Inflammatory macrophage treated with lipopolysaccharide for 1 hour (primary cell): ENCODE measurements around the gene SLC7A6OS.

Experiments
- DNase-seq, 2 donors: peaks; one replicate each; pipeline ENCODE4 v3.0.0-alpha.2; 2020 to 2022

SLC7A6OS gene

GRCh38 chr16:68343137-68343536, 32.4 kb upstream of the SLC7A6OS start:
- no peak for DNase-seq

GRCh38 chr16:68342620-68343019, 31.9 kb upstream of the SLC7A6OS start:
- no peak for DNase-seq

DNA sequence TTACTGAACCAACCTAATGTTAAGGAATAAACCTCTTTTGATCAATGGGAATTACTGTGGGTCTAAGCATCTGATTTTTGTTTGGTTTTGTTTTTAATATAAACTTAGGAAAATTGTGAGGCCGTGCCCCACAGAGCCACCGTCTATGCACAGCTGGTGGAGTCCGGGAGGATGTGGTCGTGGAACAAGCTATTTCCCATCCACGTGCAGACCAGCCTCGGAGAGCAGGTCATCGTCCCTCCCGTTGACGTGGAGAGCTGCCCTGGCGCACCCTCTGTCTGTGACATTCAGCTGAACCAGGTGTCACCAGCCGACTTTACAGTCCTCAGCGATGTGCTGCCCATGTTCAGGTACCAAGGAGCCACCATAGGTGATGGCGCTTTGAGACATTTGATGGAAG, 28.5 kb upstream of the SLC7A6OS start:
- no peak for DNase-seq

DNA sequence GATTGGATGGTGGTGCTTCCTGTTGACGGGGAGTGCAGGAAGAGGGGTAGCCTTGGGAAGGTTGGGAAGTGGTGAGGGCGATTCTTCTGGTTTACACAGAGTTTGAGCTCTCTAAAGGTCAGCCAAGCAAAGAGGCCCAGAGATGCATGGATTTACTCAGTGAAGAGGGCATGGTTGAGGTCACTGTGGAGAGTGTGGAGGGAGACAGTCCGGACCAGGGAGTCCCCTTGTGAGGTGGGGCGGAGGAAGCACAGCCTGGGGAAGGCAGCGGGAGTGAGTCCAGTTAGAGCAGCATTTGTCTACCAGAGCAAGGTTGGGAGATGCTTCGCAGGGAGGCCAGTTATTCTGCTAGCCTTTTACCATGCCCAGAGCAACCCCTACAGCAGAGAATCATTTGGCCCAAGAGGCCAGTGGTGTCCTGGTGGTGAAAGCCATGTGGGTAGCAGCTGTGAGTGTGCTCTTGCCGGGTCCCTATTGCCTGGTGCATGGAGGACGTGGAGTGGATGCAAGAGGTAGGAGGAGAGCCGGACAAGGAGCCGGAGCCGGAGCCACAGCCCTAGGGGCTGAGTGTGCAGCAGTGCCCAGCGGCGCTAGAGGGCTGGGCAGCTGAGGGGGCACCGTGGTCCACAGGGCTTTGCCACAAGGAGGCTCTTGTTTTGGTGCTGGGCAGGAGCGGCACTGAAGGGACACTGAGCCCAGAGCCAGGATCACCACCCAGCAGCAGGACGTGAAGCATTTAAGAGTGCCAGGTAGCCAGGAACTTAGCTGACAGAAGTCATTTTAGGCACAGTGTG, 27.8 kb upstream of the SLC7A6OS start:
- no peak for DNase-seq

GRCh38 chr16:68335175-68335574, 24.4 kb upstream of the SLC7A6OS start:
- DNase-seq, result no peak

DNA sequence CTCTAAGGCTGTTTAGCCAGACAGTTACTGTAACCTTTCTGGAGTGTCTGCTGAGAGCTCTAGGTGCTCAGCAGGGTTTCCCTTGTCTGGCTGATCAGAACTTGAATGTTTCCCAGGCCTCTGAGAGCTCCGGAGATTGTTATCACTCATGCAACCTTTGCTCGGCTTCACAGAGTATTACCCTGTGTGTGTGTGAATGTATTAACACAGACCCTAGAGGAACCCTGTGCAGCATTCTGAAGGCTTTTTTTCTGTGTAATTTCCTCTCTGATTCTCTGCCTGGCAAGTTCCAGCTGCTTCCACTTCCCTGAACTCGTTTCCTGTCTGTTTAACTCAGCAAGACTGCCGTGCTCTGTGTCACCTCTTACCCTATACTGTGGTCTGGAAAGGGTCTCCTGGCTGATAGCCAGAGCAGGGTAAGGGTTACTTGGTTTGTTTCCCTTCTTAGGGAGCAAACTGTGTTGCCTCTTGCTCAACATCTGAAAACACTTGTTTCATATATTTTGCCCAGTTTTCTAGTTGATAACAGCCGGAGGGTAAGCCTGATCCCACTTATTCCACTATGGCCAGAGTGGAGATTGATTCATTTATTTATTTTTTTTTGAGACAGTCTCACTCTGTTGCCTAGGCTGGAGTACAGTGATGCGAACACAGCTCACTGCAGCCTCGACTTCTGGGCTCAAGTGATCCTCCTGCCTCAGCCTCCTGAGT, 21.8 kb upstream of the SLC7A6OS start:
- peak; percentile 31 to 51 for DNase-seq

GRCh38 chr16:68331879-68332410, 21.2 kb upstream of the SLC7A6OS start:
- DNase-seq, result no peak

GRCh38 chr16:68328860-68329390, 18.2 kb upstream of the SLC7A6OS start:
- no peak for DNase-seq

GRCh38 chr16:68328151-68328859, 17.6 kb upstream of the SLC7A6OS start:
- peak; percentile 67 to 92 for DNase-seq

DNA sequence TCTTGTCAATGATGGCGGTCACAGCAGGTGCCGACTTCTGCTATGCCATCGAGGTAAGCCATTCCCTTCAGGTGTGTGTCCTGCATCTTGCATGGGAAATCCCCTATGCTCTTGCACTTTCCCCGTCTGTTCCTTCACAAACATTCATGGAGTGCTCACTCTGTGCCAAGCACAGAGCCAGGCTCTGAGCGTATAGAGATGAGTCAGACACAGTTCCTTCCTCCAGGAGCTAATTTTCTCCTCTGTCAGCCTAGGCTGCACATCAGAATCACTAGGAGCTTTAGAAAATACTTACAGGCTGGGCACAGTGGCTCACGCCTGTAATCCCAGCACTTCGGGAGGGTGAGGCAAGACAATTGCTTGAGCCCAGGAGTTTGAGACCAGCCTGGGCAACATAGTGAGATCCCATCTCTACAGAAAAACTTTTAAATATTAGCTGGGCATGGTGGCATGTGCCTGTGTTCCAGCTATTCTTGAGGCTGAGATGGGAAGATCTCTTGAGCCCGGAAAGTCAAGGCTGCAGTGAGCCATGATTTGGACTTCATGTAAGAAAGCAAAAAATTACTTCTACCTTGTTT, 14.1 kb upstream of the SLC7A6OS start:
- DNase-seq, result no peak

GRCh38 chr16:68324336-68324735, 13.6 kb upstream of the SLC7A6OS start:
- no peak for DNase-seq

DNA sequence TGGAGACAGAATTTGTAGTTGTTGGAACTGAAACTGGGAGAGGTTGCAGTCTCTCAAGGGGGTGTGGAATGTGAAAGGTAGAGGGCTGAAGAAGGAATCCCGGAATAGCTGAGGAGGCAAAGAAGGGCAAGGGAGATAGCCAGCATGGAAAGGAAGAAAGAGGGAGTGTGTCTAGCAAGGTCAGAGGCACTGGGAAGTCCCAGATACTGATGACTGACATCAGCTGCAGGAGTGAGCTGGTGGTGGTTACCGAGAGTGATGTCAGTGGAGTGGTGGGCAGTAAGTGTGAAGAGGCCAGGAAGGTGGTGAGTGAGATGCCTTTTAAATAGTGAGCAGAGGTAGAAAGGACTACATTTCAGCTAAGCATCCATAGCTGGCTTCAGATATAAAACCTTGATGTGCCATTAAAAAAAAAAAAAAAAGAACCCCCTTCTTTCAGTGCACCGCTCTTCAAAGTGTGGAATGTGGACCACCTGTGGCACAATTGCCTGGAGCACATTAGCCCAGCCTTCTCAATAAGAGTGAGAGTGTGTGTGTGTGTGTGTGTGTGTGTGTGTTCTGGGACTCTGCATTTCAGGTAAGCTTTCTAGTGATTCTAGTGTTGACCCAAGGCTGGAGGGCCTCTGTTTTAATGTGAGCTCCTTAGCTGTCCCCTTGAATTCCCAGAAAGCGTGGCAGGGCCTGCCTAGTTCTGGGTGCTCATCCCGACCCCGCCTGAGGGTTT, 8.6 kb upstream of the SLC7A6OS start:
- DNase-seq, result no peak

- no peak for DNase-seq
Observed at GRCh38 chr16:68313116-68313515, 2.4 kb upstream of the SLC7A6OS start.

- peak in 1 of 2 donors; percentile 50 for DNase-seq
Observed at GRCh38 chr16:68310437-68310773, 341 bp downstream of the SLC7A6OS start.

DNA sequence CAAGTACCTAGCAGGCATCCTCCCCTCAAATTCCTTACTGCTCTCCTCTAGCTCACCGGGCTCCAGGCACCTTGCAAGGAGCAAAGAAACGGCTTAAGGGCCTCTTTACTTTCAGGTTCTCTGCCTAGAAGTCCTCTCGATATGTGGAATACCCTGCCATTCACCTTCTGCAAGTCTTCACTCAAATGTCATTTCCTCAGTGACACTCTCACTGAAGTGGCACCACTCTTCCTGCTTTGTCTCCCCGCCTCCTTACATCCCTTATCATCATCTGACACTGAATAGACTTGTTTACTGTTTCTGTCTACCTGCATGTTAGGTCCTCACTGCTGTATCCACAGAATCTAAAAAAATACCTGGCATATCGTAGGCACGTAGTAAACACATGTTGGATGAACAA, 947 bp downstream of the SLC7A6OS start:
- DNase-seq, result no peak

DNA sequence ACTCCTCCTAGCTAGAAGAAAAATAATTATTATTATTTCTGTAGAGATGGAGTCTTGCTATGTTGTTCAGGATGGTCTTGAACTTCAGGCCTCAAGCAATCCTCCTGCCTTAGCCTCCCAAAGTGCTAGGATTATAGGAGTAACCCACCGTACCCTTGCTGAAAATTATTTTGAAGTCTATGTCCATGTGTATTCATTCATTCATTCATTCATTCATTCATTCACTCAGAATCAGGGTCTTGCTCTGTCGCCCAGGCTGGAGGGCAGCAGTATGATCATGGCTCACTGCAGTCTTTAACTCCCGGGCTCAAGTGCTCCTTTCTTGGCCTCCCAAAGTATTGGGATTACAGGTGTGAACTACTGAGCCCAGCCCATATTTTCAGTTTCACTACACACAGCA, 4.1 kb downstream of the SLC7A6OS start:
- no peak for DNase-seq

DNA sequence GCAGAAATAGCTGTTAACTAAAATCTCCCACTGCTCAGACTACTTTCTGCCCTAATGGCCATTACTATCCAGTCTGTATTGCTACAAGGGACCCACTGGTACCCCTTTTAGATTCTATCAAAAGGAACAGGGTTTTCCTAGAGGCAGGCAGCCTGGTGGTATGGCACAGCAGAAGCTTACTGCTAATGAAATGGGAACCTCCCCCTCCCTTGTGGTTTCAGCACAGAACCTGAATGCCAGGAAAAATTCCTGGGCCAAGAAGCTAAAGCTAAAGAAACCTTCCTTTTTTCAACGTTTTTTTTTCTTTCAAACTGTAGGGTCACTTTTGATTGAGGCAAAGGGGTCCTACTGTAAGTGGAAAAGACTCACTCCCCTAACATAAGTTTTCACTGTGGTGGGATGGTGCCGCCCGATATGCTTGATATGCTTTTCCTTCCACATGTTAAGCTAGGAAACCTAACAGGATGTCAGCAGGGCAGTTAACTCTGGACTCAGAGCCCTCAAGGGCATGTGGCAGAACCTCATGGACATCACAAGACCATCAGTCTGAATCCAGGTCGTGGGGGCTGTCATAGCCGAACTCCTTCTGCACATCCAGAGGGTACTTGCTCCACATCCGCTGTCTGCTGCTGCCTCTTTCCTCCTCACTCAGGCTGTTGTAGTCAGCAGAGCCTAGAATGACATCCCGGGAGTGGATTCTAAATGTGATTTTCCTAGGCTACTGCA, 9.8 kb downstream of the SLC7A6OS start:
- DNase-seq, result no peak

GRCh38 chr16:68299571-68300453, 10.9 kb downstream of the SLC7A6OS start:
- DNase-seq, result no peak

DNA sequence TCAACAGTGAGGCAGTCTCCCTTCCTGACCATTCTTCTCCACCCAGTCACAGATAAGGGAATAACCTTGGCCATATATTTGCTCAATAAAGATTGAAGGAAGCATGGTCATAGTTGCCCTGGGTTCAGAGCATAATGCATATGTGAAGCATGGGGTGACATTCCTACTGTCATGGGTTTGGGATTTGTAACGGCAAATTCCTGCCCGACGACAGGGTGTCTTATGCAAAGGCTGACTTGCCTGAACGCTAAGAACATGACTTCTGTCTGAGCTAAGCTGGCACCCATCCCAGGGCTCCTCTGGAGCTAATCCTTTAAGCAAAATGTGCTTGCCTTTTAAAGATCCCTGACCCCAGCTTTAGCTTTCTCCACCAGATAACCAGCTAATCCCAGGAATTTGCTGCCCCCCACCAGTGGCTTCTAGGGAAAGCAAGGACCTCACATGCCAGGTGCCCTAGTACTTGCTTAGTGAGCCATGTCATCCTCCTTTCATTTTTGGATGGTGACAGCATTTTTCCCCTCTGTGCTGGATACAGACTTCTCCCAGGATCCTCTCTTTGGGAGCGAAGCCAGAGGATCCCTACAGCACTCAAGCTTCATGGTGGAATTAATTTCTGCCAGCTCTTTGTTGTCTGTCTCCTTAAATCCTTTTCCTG, 11.7 kb downstream of the SLC7A6OS start:
- no peak for DNase-seq

DNA sequence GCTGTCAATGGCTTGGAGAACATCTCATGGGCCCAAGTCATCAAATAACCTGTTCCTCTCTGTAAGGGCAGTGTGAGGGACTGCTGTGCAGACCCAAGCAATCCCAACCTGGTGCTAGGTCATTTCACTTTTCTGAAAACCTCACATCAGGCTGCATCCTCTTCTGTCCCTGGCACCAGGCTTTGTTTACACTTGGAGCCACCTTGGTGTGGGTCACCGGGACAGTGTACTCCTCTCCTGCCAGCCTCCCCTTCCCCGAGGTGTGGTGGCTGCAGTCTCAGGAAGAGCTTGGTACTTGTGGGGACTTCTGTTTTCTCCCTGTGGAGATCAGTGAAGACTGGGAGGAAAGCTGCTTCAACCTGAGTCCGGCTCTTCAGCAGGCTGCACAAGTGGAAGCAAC, 12.4 kb downstream of the SLC7A6OS start:
- DNase-seq, result no peak
